ENCODE measurements around the gene KIRREL3. TPM values are rescaled to one million over a fixed set of nuclear protein-coding genes. Genes with fewer than 3 reads are reported as not detected.

Gene KIRREL3
- 9.3 to 11.2 TPM (median 10.4 TPM) in 5 replicates for total RNA-seq (2022; extraction: Qiagen RNA extraction; ENCODE audit: low read depth)

DNA sequence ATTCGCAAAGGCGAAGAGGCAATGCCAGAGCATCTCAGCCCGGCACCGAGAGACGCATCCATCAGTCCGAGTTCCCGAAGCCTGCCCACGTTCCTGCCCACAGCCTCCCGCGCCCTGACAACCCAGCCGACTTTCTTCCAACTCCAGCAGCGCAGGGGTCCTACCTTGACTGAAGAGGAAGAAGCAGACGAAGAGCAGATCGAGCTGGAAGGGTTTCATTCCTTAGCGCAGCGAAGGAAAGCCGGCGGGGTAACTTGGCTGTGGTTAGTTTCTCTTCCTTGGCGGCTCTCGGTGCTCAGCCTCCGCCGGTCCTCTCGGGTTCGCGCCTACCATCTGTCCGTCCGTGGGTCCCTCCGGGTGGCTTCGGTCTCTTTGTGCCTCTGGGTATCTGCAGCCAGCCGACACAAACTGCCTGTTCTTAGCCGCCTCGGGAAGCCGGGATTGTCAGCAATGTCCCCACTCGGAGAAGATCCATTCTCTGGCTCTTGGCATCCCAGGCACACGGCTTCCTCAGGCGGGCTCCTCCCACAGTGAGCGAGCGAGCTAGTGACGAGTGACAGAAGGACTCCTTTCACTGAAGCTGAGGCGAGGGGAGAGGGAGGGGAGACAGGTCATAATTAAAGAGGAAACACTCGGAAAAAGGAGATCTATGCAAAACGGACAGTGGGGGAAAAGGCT, at the start of gene KIRREL3:
TSS of gene KIRREL3 (minus strand) at position 480 of the 678 bp plus-strand sequence.

All from A549 treated with RU486 at 1 μM for 4 hours (cell line).